ENCODE measurements around the gene ARID1B. TPM values are rescaled to one million over a fixed set of nuclear protein-coding genes. Genes with fewer than 3 reads are reported as not detected.

ARID1B gene
- total and polyA plus RNA-seq, 2 of the 4 experiments (the other 2 are of a cell fraction), result 14.5 to 20.1 TPM

DNA sequence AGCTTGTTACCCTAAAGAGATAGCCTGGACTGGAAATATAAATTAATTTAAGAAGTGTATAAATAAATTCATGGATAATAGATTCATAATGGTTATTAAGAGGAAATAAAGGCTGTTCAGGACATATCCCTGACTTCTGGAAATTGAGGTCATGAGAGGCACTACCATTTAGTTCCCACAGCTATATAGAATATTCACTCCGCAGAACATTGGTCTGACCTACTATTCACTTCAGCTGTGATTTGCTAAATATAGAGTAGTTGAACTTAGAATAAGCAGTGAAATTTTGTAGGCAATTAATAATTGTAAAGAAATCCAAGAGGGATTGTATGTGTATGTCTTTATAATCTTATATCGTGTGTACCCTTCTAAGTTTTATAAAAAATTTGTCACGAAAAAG, 112.8 kb downstream of the ARID1B start:
- intact Hi-C loops (cut with micrococcal nuclease), result loop anchor here (5.0 kb wide), 1 partner anchor 32 kb away; no protein-coding TSS in a partner anchor
- Histone ChIP-seq H3K27ac (ENCODE audit: insufficient read depth, low read length) (no peak overlapping the region), H2BK120ac (ENCODE audit: low read depth, low read length) (no peak overlapping the region), H3K9ac (ENCODE audit: low read depth, low read length) (no peak overlapping the region), H2AK9ac (replicated peaks; ENCODE audit: low read depth, low read length, poor library complexity) (no peak overlapping the region), H3K4me1 (ENCODE audit: control insufficient read depth, insufficient read depth, low read length) (no peaks in the 10 kb centered on the region), H4K20me1 (ENCODE audit: insufficient read depth, low read length) (peaks cover 14% of the 10 kb centered on the region; the same call in 1 of the 2 replicates), H2AK5ac (ENCODE audit: low read depth, low read length) (no peak overlapping the region), H2BK20ac (ENCODE audit: low read depth, low read length) (no peak overlapping the region), H2AFZ (replicated peaks; ENCODE audit: low read length, poor library complexity) (no peak overlapping the region), H3K23ac (ENCODE audit: low read depth, low read length) (no peak overlapping the region), H4K5ac (ENCODE audit: low read depth, low read length) (no peak overlapping the region), H3K14ac (replicated peaks; ENCODE audit: low read depth, low read length) (no peak overlapping the region), H3K4me3 (ENCODE audit: insufficient read depth, low read depth, low read length) (no peak overlapping the region), H4K8ac (ENCODE audit: low read depth in 2 of 2, low read length in 2 of 2) (no peak overlapping the region), H3K56ac (ENCODE audit: extremely low read depth, insufficient read depth, low read length) (no peak overlapping the region), H3K4me2 (ENCODE audit: low read depth, low read length) (no peak overlapping the region), H2BK15ac (ENCODE audit: low read depth, low read length) (no peak overlapping the region), H3K79me1 (ENCODE audit: low read depth in 1 of 2, low read length in 2 of 2) (peaks cover 26 to 63% of the 10 kb centered on the region in 2 experiments), H3K9me3 (ENCODE audit: control insufficient read depth, insufficient read depth, low read length) (no peaks in the 10 kb centered on the region), H3K18ac (ENCODE audit: low read depth, low read length) (no peak overlapping the region), H3K27me3 (ENCODE audit: control insufficient read depth, insufficient read depth, low read length) (no peaks in the 10 kb centered on the region), H3K9me1 (ENCODE audit: insufficient read depth, low read length) (no peaks in the 10 kb centered on the region; the same call in none of the 2 replicates), H2BK5ac (ENCODE audit: low read depth, low read length, poor library complexity, severe bottlenecking) (no peak overlapping the region), H4K91ac (ENCODE audit: insufficient read depth, low read depth, low read length) (no peak overlapping the region), H3K36me3 (ENCODE audit: control insufficient read depth, insufficient read depth, low read length) (no peaks in the 10 kb centered on the region), H3K4ac (ENCODE audit: low read depth, low read length) (no peak overlapping the region)
- dilution Hi-C loops (cut with HindIII; ENCODE audit: low sequenced_read_pairs, unreplicated experiment), result no loop called here
- TF ChIP-seq MXI1 (IDR thresholded peaks at IDR 0.05; ENCODE audit: borderline replicate concordance, low read depth, low read length) (no peak), NFE2L2 (IDR thresholded peaks at IDR 0.05; ENCODE audit: low read depth, low read length) (no peak), RAD21 (IDR thresholded peaks at IDR 0.05; ENCODE audit: low read length) (no peak), BHLHE40 (IDR thresholded peaks at IDR 0.05; ENCODE audit: low read depth, low read length) (no peak), SMC3 (IDR thresholded peaks at IDR 0.05; ENCODE audit: low read depth, low read length) (no peak), RCOR1 (IDR thresholded peaks at IDR 0.05; ENCODE audit: insufficient replicate concordance, low read length) (no peak), FOS (IDR thresholded peaks at IDR 0.05; ENCODE audit: low read depth, low read length) (no peak), MAZ (IDR thresholded peaks at IDR 0.05; ENCODE audit: borderline replicate concordance, low read depth, low read length) (no peak), POLR2A (IDR thresholded peaks at IDR 0.05; ENCODE audit: low read depth, low read length) (no peak), RFX5 (IDR thresholded peaks at IDR 0.05; ENCODE audit: low read depth, low read length) (no peak), CEBPB (IDR thresholded peaks at IDR 0.05; ENCODE audit: low read depth, low read length) (no peak), CHD1 (IDR thresholded peaks at IDR 0.05; ENCODE audit: low read depth, low read length) (no peak), MAFK (IDR thresholded peaks at IDR 0.05; ENCODE audit: low read depth, low read length) (no peak)
- TF ChIP-seq, protein P1, sequence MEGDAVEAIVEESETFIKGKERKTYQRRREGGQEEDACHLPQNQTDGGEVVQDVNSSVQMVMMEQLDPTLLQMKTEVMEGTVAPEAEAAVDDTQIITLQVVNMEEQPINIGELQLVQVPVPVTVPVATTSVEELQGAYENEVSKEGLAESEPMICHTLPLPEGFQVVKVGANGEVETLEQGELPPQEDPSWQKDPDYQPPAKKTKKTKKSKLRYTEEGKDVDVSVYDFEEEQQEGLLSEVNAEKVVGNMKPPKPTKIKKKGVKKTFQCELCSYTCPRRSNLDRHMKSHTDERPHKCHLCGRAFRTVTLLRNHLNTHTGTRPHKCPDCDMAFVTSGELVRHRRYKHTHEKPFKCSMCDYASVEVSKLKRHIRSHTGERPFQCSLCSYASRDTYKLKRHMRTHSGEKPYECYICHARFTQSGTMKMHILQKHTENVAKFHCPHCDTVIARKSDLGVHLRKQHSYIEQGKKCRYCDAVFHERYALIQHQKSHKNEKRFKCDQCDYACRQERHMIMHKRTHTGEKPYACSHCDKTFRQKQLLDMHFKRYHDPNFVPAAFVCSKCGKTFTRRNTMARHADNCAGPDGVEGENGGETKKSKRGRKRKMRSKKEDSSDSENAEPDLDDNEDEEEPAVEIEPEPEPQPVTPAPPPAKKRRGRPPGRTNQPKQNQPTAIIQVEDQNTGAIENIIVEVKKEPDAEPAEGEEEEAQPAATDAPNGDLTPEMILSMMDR (conservative IDR thresholded peaks at IDR 0.05; ENCODE audit: low read depth, low read length), result no peak
- TF ChIP-seq, protein P2, sequence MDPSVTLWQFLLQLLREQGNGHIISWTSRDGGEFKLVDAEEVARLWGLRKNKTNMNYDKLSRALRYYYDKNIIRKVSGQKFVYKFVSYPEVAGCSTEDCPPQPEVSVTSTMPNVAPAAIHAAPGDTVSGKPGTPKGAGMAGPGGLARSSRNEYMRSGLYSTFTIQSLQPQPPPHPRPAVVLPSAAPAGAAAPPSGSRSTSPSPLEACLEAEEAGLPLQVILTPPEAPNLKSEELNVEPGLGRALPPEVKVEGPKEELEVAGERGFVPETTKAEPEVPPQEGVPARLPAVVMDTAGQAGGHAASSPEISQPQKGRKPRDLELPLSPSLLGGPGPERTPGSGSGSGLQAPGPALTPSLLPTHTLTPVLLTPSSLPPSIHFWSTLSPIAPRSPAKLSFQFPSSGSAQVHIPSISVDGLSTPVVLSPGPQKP (IDR thresholded peaks at IDR 0.05; ENCODE audit: borderline replicate concordance, low read depth, low read length), result no peak
- TF ChIP-seq, protein P3, sequence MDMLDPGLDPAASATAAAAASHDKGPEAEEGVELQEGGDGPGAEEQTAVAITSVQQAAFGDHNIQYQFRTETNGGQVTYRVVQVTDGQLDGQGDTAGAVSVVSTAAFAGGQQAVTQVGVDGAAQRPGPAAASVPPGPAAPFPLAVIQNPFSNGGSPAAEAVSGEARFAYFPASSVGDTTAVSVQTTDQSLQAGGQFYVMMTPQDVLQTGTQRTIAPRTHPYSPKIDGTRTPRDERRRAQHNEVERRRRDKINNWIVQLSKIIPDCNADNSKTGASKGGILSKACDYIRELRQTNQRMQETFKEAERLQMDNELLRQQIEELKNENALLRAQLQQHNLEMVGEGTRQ (IDR thresholded peaks at IDR 0.05; ENCODE audit: low read depth, low read length), result no peak
- ATAC-seq (ENCODE audit: low read depth) (no peak), DNase-seq (no peak)
- in situ Hi-C loops (cut with MboI; ENCODE audit: low sequenced_read_pairs), result no loop called here
- BruUV-seq (replicated peaks), result no TSS peak
- CTCF ChIA-PET, result no interaction called here
- POLR2A ChIA-PET (ENCODE audit: unreplicated experiment), result interaction anchor here (0.6 kb wide), 1 partner anchor 9 kb away, joined by 4 read pairs; no protein-coding TSS in a partner anchor
- no CpG with 5 or more reads among the region's 3 CpGs for WGBS, 2 experiments (ENCODE audit: extremely low coverage in 2 of 2, insufficient read length in 1 of 2)

Data from IMR-90 (cell line).